ENCODE data around the gene ITGB5. TPM values are rescaled to one million over a fixed set of nuclear protein-coding genes. Genes with fewer than 3 reads are reported as not detected.

Gene ITGB5
- total RNA-seq, 1 donor from 2014 or later = not detected

DNA sequence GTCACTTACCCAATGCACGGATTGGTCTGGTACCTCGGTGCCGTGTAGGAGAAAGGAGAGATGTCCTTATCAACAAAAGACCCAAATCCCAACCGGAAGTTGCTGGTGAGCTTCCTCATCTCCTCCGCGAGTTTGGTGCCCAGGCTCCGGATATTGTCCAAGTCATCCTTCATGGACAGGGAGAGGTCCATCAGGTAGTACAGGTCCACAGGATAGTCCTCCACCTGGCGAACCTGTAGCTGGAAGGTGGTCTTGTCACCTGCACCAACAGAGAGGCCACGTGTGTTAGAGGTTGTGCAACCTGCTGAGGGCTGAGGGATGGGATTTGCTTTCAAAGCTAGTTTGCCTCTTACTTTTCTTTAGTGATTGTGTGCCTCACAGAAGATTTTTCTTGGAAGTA, 38.9 kb downstream of the ITGB5 start:
- H3K36me3 Mint-ChIP-seq (ENCODE audit: low read depth) = no peaks in the 10 kb centered on the region
- H3K27me3 Mint-ChIP-seq = peaks cover 9% of the 10 kb centered on the region
- no peak for TF ChIP-seq CTCF (IDR thresholded peaks at IDR 0.05)
- H3K4me1 Mint-ChIP-seq = no peaks in the 10 kb centered on the region
- CTCF ChIA-PET = no interaction called here
- POLR2A ChIA-PET = no interaction called here
- intact Hi-C loops (cut with micrococcal nuclease) = no loop called here
- ATAC-seq (ENCODE audit: low read depth) = no peak
- no peak overlapping the region for H3K4me3 Mint-ChIP-seq
- no peak for DNase-seq
- H3K27ac Mint-ChIP-seq = no peak overlapping the region
- H3K9me3 Mint-ChIP-seq = no peaks in the 10 kb centered on the region

DNA sequence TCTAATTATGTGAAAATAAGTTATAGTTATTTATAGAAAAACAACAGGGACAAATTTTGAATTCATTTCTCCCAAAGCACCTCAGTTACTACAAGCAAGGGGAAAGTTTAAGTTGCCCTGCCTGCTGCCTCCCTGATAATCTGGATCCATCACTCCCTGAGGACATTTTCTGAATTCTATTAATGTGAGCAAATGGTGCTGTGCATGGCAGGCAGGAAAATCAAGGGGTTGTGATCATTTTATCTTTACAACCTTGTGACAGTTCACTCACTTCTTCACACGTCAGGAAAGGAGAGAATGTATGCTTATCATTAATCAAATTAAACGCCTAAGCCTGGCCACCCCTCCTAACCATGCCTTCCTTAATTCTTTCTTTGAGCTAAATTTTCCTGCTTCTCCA, 39.3 kb downstream of the ITGB5 start:
- no peak overlapping the region for H3K4me3 Mint-ChIP-seq
- ATAC-seq (ENCODE audit: low read depth) (no peak), DNase-seq (no peak)
- intact Hi-C loops (cut with micrococcal nuclease) = no loop called here
- H3K4me1 Mint-ChIP-seq = no peaks in the 10 kb centered on the region
- H3K9me3 Mint-ChIP-seq = no peaks in the 10 kb centered on the region
- peaks cover 9% of the 10 kb centered on the region for H3K27me3 Mint-ChIP-seq
- POLR2A ChIA-PET = no interaction called here
- H3K27ac Mint-ChIP-seq = no peak overlapping the region
- no peak for TF ChIP-seq CTCF (IDR thresholded peaks at IDR 0.05)
- no peaks in the 10 kb centered on the region for H3K36me3 Mint-ChIP-seq (ENCODE audit: low read depth)
- CTCF ChIA-PET = no interaction called here

GRCh38 chr3:124847051-124847450, 40.1 kb downstream of the ITGB5 start:
- CTCF ChIA-PET = no interaction called here
- H3K9me3 Mint-ChIP-seq = no peaks in the 10 kb centered on the region
- H3K4me3 Mint-ChIP-seq = no peak overlapping the region
- no peaks in the 10 kb centered on the region for H3K4me1 Mint-ChIP-seq
- ATAC-seq (ENCODE audit: low read depth) (no peak), DNase-seq (no peak)
- no peak for TF ChIP-seq CTCF (IDR thresholded peaks at IDR 0.05)
- H3K27me3 Mint-ChIP-seq = peaks cover 12% of the 10 kb centered on the region
- POLR2A ChIA-PET = no interaction called here
- no peaks in the 10 kb centered on the region for H3K36me3 Mint-ChIP-seq (ENCODE audit: low read depth)
- no peak overlapping the region for H3K27ac Mint-ChIP-seq
- intact Hi-C loops (cut with micrococcal nuclease) = no loop called here

- no peak overlapping the region for H3K4me3 Mint-ChIP-seq
- intact Hi-C loops (cut with micrococcal nuclease) = no loop called here
- ChIA-PET CTCF (no interaction called here), POLR2A (no interaction called here)
- no peaks in the 10 kb centered on the region for H3K9me3 Mint-ChIP-seq
- H3K36me3 Mint-ChIP-seq (ENCODE audit: low read depth) = no peaks in the 10 kb centered on the region
- no peak for ATAC-seq (ENCODE audit: low read depth)
- H3K4me1 Mint-ChIP-seq = no peaks in the 10 kb centered on the region
- peaks cover 9% of the 10 kb centered on the region for H3K27me3 Mint-ChIP-seq
- no peak for DNase-seq
- H3K27ac Mint-ChIP-seq = no peak overlapping the region
- no peak for TF ChIP-seq CTCF (IDR thresholded peaks at IDR 0.05)
Observed at GRCh38 chr3:124846189-124846588, 41.0 kb downstream of the ITGB5 start.

DNA sequence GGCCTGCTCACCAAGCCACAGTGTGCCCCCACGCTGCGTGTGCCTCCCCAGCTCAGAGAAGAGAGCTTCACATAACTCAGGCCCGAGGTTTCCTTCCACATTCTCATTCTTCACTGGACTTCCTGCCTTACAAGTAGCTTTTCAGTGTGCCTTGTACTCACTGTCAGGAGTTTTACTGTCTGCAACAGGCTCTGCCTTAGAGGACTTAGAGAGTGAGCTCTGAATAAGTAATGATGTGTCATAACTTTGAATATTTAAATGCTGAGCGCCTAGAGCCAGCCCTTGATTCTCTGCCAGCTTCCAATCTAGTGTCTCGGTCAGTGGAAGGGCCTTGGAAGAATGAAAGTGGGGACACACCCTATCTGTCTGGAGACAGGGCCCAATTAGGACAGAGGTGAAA, 41.8 kb downstream of the ITGB5 start:
- intact Hi-C loops (cut with micrococcal nuclease) = no loop called here
- H3K27me3 Mint-ChIP-seq = peaks cover 12% of the 10 kb centered on the region
- no peak for DNase-seq
- ATAC-seq (ENCODE audit: low read depth) = no peak
- no peak overlapping the region for H3K27ac Mint-ChIP-seq
- TF ChIP-seq CTCF (IDR thresholded peaks at IDR 0.05) = no peak
- POLR2A ChIA-PET = no interaction called here
- H3K4me3 Mint-ChIP-seq = no peak overlapping the region
- no peaks in the 10 kb centered on the region for H3K4me1 Mint-ChIP-seq
- no peaks in the 10 kb centered on the region for H3K9me3 Mint-ChIP-seq
- CTCF ChIA-PET = interaction anchor here (0.6 kb wide), 1 partner anchor 85 kb away, joined by 4 read pairs; no protein-coding TSS in a partner anchor
- H3K36me3 Mint-ChIP-seq (ENCODE audit: low read depth) = no peaks in the 10 kb centered on the region
